ENCODE data around the gene ATL1. TPM values are rescaled to one million over a fixed set of nuclear protein-coding genes. Genes with fewer than 3 reads are reported as not detected.
"Not testable (repeated sequence)": the region's sequence is repeated elsewhere in the genome, so short reads cannot be mapped to it uniquely, and the experiment has no call there.

Gene ATL1
- total and polyA plus RNA-seq, 2 donors: 15.0 to 18.6 TPM

DNA sequence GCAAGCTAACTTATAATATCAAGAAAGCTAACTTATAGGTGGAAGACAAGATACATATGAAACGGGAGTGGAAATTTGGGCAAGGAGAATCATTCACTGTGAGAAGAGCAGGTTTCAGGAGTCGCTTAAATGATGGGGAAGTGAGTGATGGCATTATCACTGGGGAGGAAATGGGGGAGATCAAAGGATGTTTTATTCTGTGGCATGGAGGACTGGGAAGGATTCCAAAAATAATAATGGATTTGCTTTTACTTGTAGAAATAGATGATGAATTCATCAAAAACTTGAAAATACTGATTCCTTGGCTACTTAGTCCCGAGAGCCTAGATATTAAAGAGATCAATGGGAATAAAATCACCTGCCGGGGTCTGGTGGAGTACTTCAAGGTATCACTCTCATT lies 60.4 kb downstream of the ATL1 start:
- Histone ChIP-seq H3K4me3 (ENCODE audit: low read depth, low read length) (no peak overlapping the region), H3K4me1 (ENCODE audit: insufficient read depth) (no peaks in the 10 kb centered on the region), H3K27ac (ENCODE audit: low read depth) (no peak overlapping the region), H3K36me3 (ENCODE audit: insufficient read depth) (no peaks in the 10 kb centered on the region)
- no peak for DNase-seq (ENCODE audit: extremely low spot score)
- WGBS: 87% methylated on average over 4 of the region's 4 CpGs

DNA sequence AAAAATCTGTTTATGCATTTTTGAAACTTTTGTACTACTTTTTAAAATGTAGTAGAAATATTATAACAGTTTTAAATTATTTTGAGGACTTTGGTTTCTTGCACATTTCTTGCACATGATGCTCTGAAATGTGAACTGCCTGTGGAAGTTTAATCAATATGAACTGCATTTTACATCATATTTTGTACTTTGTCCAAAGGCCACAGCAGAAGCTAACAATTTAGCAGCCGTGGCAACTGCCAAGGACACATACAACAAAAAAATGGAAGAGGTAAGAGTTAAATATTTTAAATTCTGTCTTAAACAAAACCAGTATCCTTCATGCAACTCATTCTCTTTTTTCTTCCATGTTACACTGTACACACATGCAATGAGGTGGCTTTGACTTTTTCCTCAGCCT lies 63.0 kb downstream of the ATL1 start:
- no peak overlapping the region for H3K4me3 ChIP-seq (ENCODE audit: low read depth, low read length)
- no peaks in the 10 kb centered on the region for H3K36me3 ChIP-seq (ENCODE audit: insufficient read depth)
- DNase-seq (ENCODE audit: extremely low spot score): no peak
- no peaks in the 10 kb centered on the region for H3K4me1 ChIP-seq (ENCODE audit: insufficient read depth)
- 84% methylated on average over 1 of the region's 1 CpG for WGBS
- H3K27ac ChIP-seq (ENCODE audit: low read depth): no peak overlapping the region

DNA sequence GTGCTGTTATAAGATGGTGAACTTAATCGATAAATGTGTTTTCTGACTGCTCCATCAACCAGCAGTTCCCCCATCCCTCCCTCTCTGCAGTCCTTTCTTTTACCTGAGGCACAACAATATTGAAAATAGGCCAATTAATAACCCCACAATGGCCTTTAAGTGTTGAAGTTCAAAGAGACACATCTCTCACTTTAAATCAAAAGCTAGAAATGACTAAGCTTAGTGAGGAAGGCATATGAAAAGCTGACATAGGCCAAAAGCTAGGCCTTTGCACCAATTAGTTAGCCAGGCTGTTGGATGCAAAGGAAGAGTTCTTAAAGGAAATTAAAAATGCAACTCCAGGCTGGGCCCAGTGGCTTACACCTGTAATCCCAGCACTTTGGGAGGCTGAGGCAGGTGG lies 64.5 kb downstream of the ATL1 start:
- no peaks in the 10 kb centered on the region for H3K36me3 ChIP-seq (ENCODE audit: insufficient read depth)
- H3K4me1 ChIP-seq (ENCODE audit: insufficient read depth): no peaks in the 10 kb centered on the region
- no peak overlapping the region for H3K4me3 ChIP-seq (ENCODE audit: low read depth, low read length)
- no peak for DNase-seq (ENCODE audit: extremely low spot score)
- no peak overlapping the region for H3K27ac ChIP-seq (ENCODE audit: low read depth)
- 96% methylated on average over 1 of the region's 1 CpG for WGBS

DNA sequence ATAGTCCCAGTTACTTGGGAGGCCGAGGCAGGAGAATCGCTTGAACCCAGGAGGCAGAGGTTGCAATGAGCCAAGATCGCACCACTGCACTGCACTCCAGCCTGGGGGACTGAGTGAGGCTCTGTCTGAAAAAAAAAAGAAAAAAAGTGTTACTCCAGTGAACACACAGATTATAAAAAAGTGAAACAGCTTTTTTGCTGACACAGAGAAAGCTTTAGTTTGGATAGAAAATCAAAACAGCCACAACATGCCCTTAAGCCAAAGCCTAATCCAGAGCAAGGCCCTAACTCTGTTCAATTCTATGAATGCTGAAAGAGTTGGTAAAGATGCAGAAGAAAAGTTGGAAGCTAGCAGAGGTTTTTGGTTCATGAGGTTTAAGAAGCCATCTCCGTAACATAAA lies 65.0 kb downstream of the ATL1 start:
- not testable (repeated sequence) for H3K4me3 ChIP-seq (ENCODE audit: low read depth, low read length); H3K27ac ChIP-seq (ENCODE audit: low read depth); H3K36me3 ChIP-seq (ENCODE audit: insufficient read depth); DNase-seq (ENCODE audit: extremely low spot score); H3K4me1 ChIP-seq (ENCODE audit: insufficient read depth)
- WGBS: 98% methylated on average over 4 of the region's 4 CpGs

DNA sequence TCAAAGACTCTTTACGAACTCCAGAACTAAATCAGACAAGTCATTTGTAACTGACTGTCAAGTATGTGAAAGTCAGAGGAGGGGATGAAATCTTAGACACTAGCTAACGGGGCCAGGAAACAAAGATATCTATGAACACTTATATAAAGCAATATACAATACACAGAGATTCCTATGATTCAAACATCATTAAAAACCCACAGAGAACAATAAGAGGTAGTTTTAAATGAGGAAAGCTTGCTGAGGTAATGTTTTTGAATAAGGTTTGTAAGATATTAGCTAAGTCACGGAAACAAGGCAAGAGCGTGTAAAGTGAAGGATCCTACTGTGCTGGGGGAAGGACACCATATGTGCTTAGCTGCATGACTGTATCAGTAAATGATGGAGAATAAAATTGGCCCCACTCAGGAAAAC lies 71.5 kb downstream of the ATL1 start:
- no peak overlapping the region for H3K27ac ChIP-seq (ENCODE audit: low read depth)
- DNase-seq (ENCODE audit: extremely low spot score): no peak
- no peaks in the 10 kb centered on the region for H3K4me1 ChIP-seq (ENCODE audit: insufficient read depth)
- 88% methylated on average over 4 of the region's 4 CpGs for WGBS
- peaks cover 2% of the 10 kb centered on the region for H3K36me3 ChIP-seq (ENCODE audit: insufficient read depth)
- no peak overlapping the region for H3K4me3 ChIP-seq (ENCODE audit: low read depth, low read length)

DNA sequence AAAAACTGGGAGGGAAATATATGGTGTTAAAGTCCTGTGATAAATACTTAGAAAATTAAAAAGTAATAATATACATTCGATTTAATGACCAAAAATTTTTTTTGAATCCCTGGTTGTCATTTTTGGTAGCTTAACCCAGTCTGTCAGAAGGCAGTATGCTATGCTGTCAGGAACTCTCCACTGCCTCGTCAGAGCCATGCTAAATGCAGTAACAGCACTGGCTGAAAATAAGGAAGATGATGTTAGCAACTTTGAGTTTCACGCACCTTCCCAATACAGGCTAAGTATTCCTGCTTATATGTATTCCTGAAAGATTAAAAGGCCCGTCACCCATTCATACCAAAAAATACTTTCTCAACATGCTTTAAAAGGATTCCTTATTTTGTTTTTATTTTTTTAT lies 74.0 kb downstream of the ATL1 start:
- H3K27ac ChIP-seq (ENCODE audit: low read depth): no peak overlapping the region
- no peaks in the 10 kb centered on the region for H3K4me1 ChIP-seq (ENCODE audit: insufficient read depth)
- 86% methylated on average over 4 of the region's 4 CpGs for WGBS
- DNase-seq (ENCODE audit: extremely low spot score): no peak
- H3K4me3 ChIP-seq (ENCODE audit: low read depth, low read length): no peak overlapping the region
- peaks cover 2% of the 10 kb centered on the region for H3K36me3 ChIP-seq (ENCODE audit: insufficient read depth)

DNA sequence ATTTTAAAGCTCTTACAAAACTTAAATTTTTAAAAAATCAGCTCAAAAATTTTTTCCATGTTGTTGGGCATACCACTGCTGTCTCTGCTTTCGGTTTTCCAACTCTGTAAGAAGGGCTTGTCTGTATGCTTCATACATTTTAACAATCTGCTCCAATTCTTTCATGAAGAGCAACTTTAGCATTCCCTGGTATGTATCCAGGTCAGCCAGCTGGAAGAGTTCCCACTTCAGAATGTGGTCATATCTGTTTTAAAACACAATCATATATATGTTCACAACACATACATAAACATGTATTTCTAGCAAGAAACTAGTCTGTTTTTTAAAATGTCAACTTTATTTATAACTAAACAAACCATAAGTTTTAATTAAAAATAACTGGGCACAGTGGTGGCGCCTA lies 75.2 kb downstream of the ATL1 start:
- no peak for DNase-seq (ENCODE audit: extremely low spot score)
- no peak overlapping the region for H3K4me3 ChIP-seq (ENCODE audit: low read depth, low read length)
- no peaks in the 10 kb centered on the region for H3K4me1 ChIP-seq (ENCODE audit: insufficient read depth)
- 90% methylated on average over 2 of the region's 2 CpGs for WGBS
- H3K36me3 ChIP-seq (ENCODE audit: insufficient read depth): peaks cover 2% of the 10 kb centered on the region
- no peak overlapping the region for H3K27ac ChIP-seq (ENCODE audit: low read depth)

DNA sequence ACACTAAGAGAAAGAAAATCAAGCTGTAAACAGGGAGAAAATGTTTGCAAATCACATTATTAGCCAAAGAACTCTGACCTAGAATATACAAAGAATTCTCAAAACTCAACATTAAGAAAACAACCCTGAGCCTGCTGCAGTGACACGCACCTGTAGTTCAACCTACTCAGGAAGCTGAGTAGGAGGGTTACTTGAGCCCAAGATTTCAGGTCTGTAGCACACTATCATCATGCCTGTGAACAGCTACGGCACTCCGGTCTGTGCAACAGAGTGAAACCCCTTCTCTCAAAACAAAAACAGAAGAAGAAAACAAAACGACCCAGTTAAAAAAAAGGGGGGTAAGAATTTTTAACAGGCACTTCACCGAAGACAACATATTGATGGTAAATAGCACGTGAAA lies 87.3 kb downstream of the ATL1 start:
- Histone ChIP-seq H3K4me3 (ENCODE audit: low read depth, low read length) (no peak overlapping the region), H3K27ac (ENCODE audit: low read depth) (no peak overlapping the region), H3K36me3 (ENCODE audit: insufficient read depth) (peaks cover 2% of the 10 kb centered on the region), H3K4me1 (ENCODE audit: insufficient read depth) (no peaks in the 10 kb centered on the region)
- 83% methylated on average over 6 of the region's 6 CpGs for WGBS
- DNase-seq (ENCODE audit: extremely low spot score): no peak

DNA sequence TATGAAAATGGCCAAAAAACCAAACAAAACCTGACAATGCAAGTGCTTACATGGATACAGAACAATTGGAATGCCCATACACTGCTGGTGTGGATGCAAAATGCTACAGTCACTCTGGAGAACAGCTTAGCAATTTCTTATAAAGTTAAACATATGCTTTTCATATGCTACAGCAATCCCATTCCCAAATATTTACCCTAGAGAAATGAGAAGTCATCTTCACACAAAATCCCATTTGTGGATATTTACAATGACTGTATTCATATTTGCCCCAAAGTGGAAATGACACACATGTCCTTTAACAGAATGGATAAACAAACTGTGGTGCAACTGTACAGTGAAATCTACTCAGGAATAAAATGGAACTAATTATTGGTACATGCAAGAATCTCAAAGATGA lies 87.8 kb downstream of the ATL1 start:
- Histone ChIP-seq H3K4me3 (ENCODE audit: low read depth, low read length) (no peak overlapping the region), H3K4me1 (ENCODE audit: insufficient read depth) (no peaks in the 10 kb centered on the region), H3K27ac (ENCODE audit: low read depth) (no peak overlapping the region), H3K36me3 (ENCODE audit: insufficient read depth) (peaks cover 1% of the 10 kb centered on the region)
- no peak for DNase-seq (ENCODE audit: extremely low spot score)

DNA sequence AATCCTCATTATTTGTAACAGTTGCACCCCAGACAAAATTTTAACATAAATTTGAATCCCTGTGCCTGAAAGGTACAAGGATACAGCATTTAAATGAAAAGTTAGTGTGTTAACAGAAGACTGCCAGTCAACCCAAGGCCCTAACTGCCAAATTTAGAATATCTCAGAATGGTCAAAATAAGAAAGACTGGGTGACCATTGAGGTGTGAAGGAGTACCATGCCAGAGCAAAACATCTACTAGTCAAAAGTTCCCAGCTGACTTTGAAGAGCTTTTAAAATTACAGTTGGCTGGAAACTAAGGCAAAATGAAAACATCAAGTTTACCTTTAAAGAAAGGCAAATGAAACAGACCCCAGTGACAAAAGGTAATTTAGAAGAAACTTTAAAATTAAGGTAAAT lies 89.7 kb downstream of the ATL1 start:
- H3K4me1 ChIP-seq (ENCODE audit: insufficient read depth): no peaks in the 10 kb centered on the region
- no peak for DNase-seq (ENCODE audit: extremely low spot score)
- no peak overlapping the region for H3K27ac ChIP-seq (ENCODE audit: low read depth)
- H3K4me3 ChIP-seq (ENCODE audit: low read depth, low read length): no peak overlapping the region
- no peaks in the 10 kb centered on the region for H3K36me3 ChIP-seq (ENCODE audit: insufficient read depth)

DNA sequence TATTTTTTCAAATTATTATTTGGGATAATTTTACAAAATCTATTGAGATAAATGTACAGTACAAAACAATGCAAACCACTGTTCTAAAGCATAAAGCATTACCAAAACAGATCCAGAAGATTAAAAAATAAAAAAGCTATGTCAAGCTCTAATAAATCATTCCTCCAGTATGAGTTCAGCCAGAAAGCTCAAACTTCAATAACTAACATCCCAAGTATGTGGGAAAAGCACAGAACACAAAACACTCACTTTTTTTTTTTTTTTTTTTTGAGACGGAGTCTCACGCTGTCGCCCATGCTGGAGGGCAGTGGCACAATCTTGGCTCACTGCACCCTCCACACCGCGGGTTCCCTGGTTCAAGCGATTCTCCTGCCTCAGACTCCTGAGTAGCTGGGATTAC lies 96.8 kb downstream of the ATL1 start:
- no peaks in the 10 kb centered on the region for H3K36me3 ChIP-seq (ENCODE audit: insufficient read depth)
- DNase-seq (ENCODE audit: extremely low spot score): no peak
- WGBS: 88% methylated on average over 6 of the region's 6 CpGs
- no peak overlapping the region for H3K4me3 ChIP-seq (ENCODE audit: low read depth, low read length)
- no peak overlapping the region for H3K27ac ChIP-seq (ENCODE audit: low read depth)
- H3K4me1 ChIP-seq (ENCODE audit: insufficient read depth): no peaks in the 10 kb centered on the region

DNA sequence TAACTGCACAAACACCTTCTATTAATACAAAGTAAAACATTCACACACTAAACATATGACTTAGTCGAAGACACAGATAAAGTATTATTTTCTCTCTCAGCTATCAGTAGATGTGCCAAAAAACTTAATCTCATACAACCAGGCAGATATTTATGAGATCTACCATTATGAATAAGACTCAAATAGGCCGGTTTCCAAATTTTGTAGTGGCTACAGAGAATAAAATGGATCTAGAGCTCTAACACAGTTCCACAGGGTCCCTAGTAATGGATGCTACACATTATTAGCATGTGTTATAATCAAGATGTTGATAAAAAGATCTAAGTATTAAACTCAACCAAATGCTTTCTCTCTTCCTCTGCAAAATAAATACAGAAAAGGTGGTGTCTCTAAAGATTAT lies 97.8 kb downstream of the ATL1 start:
- no peak for DNase-seq (ENCODE audit: extremely low spot score)
- Histone ChIP-seq H3K27ac (ENCODE audit: low read depth) (no peak overlapping the region), H3K4me1 (ENCODE audit: insufficient read depth) (no peaks in the 10 kb centered on the region), H3K36me3 (ENCODE audit: insufficient read depth) (no peaks in the 10 kb centered on the region), H3K4me3 (ENCODE audit: low read depth, low read length) (no peak overlapping the region)
- WGBS: 14% methylated on average over 2 of the region's 2 CpGs

DNA sequence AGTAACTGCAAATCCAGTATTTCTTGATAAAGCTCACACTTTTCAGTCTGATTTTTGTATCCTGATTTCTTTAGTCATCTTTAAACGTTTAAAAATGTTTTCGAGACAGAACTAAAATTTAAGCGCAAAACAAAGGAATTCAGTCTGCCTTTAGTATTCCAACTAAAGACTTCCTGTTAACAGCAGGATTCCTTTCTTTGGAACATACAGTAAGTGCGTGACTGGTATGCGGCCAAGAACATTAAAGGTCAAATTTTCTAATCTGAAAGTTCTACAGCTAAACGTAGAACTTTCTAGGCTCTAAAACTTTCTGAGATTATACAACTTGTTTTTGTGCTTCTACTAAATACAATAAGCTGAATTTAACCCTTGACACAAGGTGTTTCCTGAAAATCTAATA lies 98.3 kb downstream of the ATL1 start:
- DNase-seq (ENCODE audit: extremely low spot score): no peak
- 17% methylated on average over 6 of the region's 6 CpGs for WGBS
- H3K36me3 ChIP-seq (ENCODE audit: insufficient read depth): no peaks in the 10 kb centered on the region
- no peaks in the 10 kb centered on the region for H3K4me1 ChIP-seq (ENCODE audit: insufficient read depth)
- H3K4me3 ChIP-seq (ENCODE audit: low read depth, low read length): no peak overlapping the region
- H3K27ac ChIP-seq (ENCODE audit: low read depth): no peak overlapping the region

DNA sequence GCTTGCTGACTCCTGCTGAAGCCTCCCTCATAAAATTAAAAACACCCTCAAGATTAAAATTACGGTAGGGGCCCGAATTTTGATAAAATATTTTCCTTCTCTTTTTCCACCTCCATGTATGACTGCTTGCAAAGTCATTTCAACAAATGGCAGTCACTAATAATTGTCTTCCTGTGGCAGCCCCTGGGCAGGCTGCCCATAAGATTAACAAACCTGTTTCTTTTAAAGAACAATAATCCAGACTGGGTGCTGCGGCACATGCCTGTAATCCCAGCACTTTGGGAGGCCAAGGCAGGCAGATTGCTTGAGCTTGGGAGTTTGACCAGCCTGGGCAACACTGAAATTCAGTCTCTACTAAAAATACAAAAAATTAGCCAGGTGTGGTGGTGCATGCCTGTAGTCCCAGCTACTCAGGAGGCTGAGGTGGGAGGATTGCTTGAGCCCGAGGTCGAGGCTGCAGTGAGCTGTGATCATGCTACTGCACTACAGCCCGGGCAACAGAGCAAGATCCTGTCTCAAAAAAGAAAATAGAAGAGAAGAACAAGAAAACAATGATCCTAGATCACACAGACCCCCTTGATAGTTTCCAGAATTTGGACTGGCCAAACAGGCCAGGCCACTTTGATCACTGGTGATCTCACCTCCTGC lies 99.5 kb downstream of the ATL1 start:
- no peak for DNase-seq (ENCODE audit: extremely low spot score)
- 81% methylated on average over 6 of the region's 6 CpGs for whole genome bisulfite sequencing
- H3K4me1 ChIP-seq (ENCODE audit: insufficient read depth): peaks cover 2% of the 10 kb centered on the region
- no peak overlapping the region for H3K4me3 ChIP-seq (ENCODE audit: low read depth, low read length)
- no peaks in the 10 kb centered on the region for H3K36me3 ChIP-seq (ENCODE audit: insufficient read depth)
- no peak overlapping the region for H3K27ac ChIP-seq (ENCODE audit: low read depth)

DNA sequence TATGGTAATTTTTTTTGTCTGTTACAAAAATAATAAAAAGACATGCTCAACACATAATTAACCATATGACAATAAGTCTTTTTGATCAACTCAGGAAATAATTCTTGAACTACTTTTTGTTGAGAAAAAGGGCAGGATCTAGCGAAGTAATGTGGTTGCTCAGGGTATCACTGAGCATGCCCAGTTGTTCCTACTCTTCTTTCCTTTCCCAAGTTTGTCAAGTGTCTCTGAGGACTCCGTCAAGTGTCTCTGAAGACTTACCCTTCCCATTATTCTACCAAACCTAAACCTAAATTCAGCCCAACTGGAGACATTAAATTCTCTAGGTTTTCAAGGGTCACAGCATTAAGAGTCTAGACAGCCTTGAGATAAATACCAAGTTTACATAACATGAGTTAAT lies 104.6 kb downstream of the ATL1 start:
- not testable (repeated sequence) for DNase-seq (ENCODE audit: extremely low spot score); H3K4me1 ChIP-seq (ENCODE audit: insufficient read depth); H3K27ac ChIP-seq (ENCODE audit: low read depth); H3K36me3 ChIP-seq (ENCODE audit: insufficient read depth); H3K4me3 ChIP-seq (ENCODE audit: low read depth, low read length)
- WGBS: 98% methylated on average over 2 of the region's 2 CpGs
